Activated T-cell treated with anti-CD3 and anti-CD28 coated beads, Interleukin-2, amount 50 U/mL, for 1 hour (primary cell): ENCODE measurements around the gene CRELD2.
"Not testable (repeated sequence)": the region's sequence is repeated elsewhere in the genome, so short reads cannot be mapped to it uniquely, and the experiment has no call there.

Experiments
- DNase-seq: peaks from one replicate; pipeline ENCODE4 v3.0.0-alpha.2; 2020

Gene CRELD2

GRCh38 chr22:49933236-49934159 lies 15.1 kb downstream of the CRELD2 start:
- DNase-seq, result no peak

GRCh38 chr22:49934160-49934890 lies 15.9 kb downstream of the CRELD2 start:
- DNase-seq, result peak; percentile 52

GRCh38 chr22:49934891-49935557 lies 16.6 kb downstream of the CRELD2 start:
- peak; percentile 88 for DNase-seq

GRCh38 chr22:49935561-49935960 lies 17.1 kb downstream of the CRELD2 start:
- DNase-seq, result peak; percentile 39

- DNase-seq, result peak; percentile 93
These were observed 17.9 kb downstream of the CRELD2 start for GRCh38 chr22:49936018-49936972.

- DNase-seq, result no peak
These were observed 18.7 kb downstream of the CRELD2 start for GRCh38 chr22:49936973-49937757.

- no peak for DNase-seq
These were observed 19.5 kb downstream of the CRELD2 start for GRCh38 chr22:49937758-49938564.

GRCh38 chr22:49938565-49939136 lies 20.2 kb downstream of the CRELD2 start:
- DNase-seq, result no peak

- no peak for DNase-seq
These were observed 23.3 kb downstream of the CRELD2 start for GRCh38 chr22:49941507-49942316.

- DNase-seq, result no peak
These were observed 24.4 kb downstream of the CRELD2 start for GRCh38 chr22:49942565-49943404.

GRCh38 chr22:49943405-49943765 lies 25.0 kb downstream of the CRELD2 start:
- no peak for DNase-seq

- no peak for DNase-seq
These were observed 25.5 kb downstream of the CRELD2 start for GRCh38 chr22:49943771-49944398.

- DNase-seq, result no peak
These were observed 26.0 kb downstream of the CRELD2 start for GRCh38 chr22:49944399-49944891.

- not testable (repeated sequence) for DNase-seq
These were observed 26.8 kb downstream of the CRELD2 start for GRCh38 chr22:49945042-49945794.

GRCh38 chr22:49946612-49947295 lies 28.3 kb downstream of the CRELD2 start:
- no peak for DNase-seq

- DNase-seq, result no peak
These were observed 28.8 kb downstream of the CRELD2 start for GRCh38 chr22:49947296-49947622.
